Activated T-cell treated with anti-CD3 and anti-CD28 coated beads, Interleukin-2, amount 50 U/mL, for 72 hours (primary cell): ENCODE measurements around the gene SPEF2. TPM values are rescaled to one million over a fixed set of nuclear protein-coding genes. Genes with fewer than 3 reads are reported as not detected.
A peak's percentile ranks its signal among the peaks of the same experiment; 100 is the strongest.

Source experiments
- ATAC-seq, 2 donors: fragments of 150-1000 bp; cut with Tn5 transposase; replicated peaks in 1 of 2; 2 replicates each; pipeline ENCODE4 v1.10.0; 2021; ENCODE audit warnings: moderate library complexity in 2 of 2, mild to moderate bottlenecking in 1 of 2
- DNase-seq, 2 donors: peaks; one replicate each; pipeline ENCODE4 v3.0.0; 2021 to 2022; ENCODE audit warnings: mixed read lengths in 1 of 2
- H3K27ac Mint-ChIP-seq: one replicate; pipeline ENCODE4 v1.8.0; 2022; ENCODE audit warnings: mild to moderate bottlenecking, moderate library complexity, mixed read lengths
- H3K27me3 Mint-ChIP-seq: one replicate; pipeline ENCODE4 v1.8.0; 2022; ENCODE audit warnings: low read depth, mixed read lengths
- H3K36me3 Mint-ChIP-seq, 2 donors: one replicate each; pipeline ENCODE4 v1.8.0; 2022; ENCODE audit warnings: mixed read lengths in 2 of 2, mild to moderate bottlenecking in 1 of 2; ENCODE audit not compliant: insufficient read depth in 2 of 2
- H3K4me1 Mint-ChIP-seq: one replicate; pipeline ENCODE4 v1.8.0; 2022; ENCODE audit warnings: low read depth, mixed read lengths
- H3K4me3 Mint-ChIP-seq, 2 donors: one replicate each; pipeline ENCODE4 v1.8.0; 2022; ENCODE audit warnings: mild to moderate bottlenecking in 2 of 2, mixed read lengths in 2 of 2, moderate library complexity in 2 of 2
- H3K9me3 Mint-ChIP-seq, 2 donors: one replicate each; pipeline ENCODE4 v1.8.0; 2022; ENCODE audit warnings: mixed read lengths in 2 of 2
- total RNA-seq, 2 donors: library from RNA; stranded (reverse); gene quantifications; one replicate each; pipeline ENCODE4 v1.2.3, GENCODE V29; 2022

Gene SPEF2
- total RNA-seq, 2 donors from 2014 or later = 17.9 to 19.1 TPM

- no peak for ATAC-seq
- no peak for DNase-seq
- Mint-ChIP-seq H3K27ac (peak overlapping the region; percentile 100), H3K27me3 (no peaks in the 10 kb centered on the region), H3K9me3 (peaks cover 2% of the 10 kb centered on the region in 2 donors), H3K4me3 (peak overlapping the region; percentile 81 to 99), H3K4me1 (peaks cover 97% of the 10 kb centered on the region), H3K36me3 (peaks cover 33 to 71% of the 10 kb centered on the region in 2 donors)
These were observed 243.0 kb downstream of the SPEF2 start for GRCh38 chr5:35860686-35861085.

GRCh38 chr5:35861718-35862117 lies 244.1 kb downstream of the SPEF2 start:
- Mint-ChIP-seq H3K4me1 (peaks cover 94% of the 10 kb centered on the region), H3K4me3 (peak overlapping the region; percentile 81 to 99)

DNA sequence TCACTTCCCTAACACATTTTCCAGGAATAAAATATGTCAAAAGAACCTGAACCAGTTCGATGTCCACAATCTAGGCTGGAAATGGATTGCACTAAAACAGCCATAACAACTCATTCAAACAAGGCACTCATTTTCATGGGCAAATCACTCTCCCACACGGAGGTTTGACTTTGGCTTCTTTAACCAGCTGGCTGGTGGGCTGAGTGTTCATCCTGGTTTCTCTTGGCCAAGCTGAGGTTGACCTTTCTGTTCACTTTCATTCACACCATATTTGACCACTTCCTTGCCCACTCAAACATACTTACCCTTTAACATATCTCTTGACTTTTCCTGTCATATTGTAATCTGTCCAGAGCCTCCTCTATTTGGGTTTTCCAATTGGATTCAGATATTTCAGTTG lies 244.5 kb downstream of the SPEF2 start:
- peak overlapping the region; percentile 81 to 99 for H3K4me3 Mint-ChIP-seq
- peaks cover 2% of the 10 kb centered on the region in 2 donors for H3K9me3 Mint-ChIP-seq
- no peak for DNase-seq
- peaks cover 37 to 82% of the 10 kb centered on the region in 2 donors for H3K36me3 Mint-ChIP-seq
- H3K27ac Mint-ChIP-seq = peak overlapping the region; percentile 100
- peaks cover 94% of the 10 kb centered on the region for H3K4me1 Mint-ChIP-seq
- no peak for ATAC-seq
- H3K27me3 Mint-ChIP-seq = no peaks in the 10 kb centered on the region

More at GRCh38 chr5:35861718-35862117, 244.1 kb downstream of the SPEF2 start:
- H3K27me3 Mint-ChIP-seq = no peaks in the 10 kb centered on the region
- no peak for DNase-seq
- H3K9me3 Mint-ChIP-seq = peaks cover 2% of the 10 kb centered on the region in 2 donors
- H3K27ac Mint-ChIP-seq = peak overlapping the region; percentile 100
- peaks cover 36 to 78% of the 10 kb centered on the region in 2 donors for H3K36me3 Mint-ChIP-seq
- no peak for ATAC-seq

DNA sequence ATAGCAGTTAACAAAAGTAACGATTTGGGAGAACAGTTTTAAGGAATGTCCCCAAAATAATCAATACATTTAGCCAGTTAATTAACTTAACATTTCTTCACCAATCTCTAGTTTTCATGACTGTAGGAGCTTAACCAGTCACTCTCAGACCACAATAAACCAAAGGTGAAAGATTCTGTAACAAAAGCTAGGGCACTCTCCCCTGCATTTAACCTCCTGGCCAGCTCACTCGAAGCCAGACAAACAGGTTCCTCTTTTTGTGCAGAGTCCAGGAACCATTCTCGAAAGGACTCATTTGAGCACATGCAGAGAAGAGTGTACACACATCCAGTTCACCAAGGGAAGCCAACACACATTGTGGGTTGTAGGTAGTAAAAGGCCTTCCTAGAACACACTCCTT lies 245.5 kb downstream of the SPEF2 start:
- peaks cover 94% of the 10 kb centered on the region for H3K4me1 Mint-ChIP-seq
- peaks cover 41 to 86% of the 10 kb centered on the region in 2 donors for H3K36me3 Mint-ChIP-seq
- peaks cover 2% of the 10 kb centered on the region in 2 donors for H3K9me3 Mint-ChIP-seq
- peak overlapping the region; percentile 100 for H3K27ac Mint-ChIP-seq
- DNase-seq (peak; percentile 39 to 50), ATAC-seq (peak; percentile 68 to 69)
- H3K27me3 Mint-ChIP-seq = no peaks in the 10 kb centered on the region
- peak overlapping the region; percentile 81 to 99 for H3K4me3 Mint-ChIP-seq

Other genes starting within 250 kb of the SPEF2 start
- 100 to 1,000 TPM; 102 to 143 TPM for gene IL7R, start 239.0 kb downstream of the SPEF2 start, total RNA-seq